ENCODE data around the gene FOXE3.
A peak's percentile ranks its signal among the peaks of the same experiment; 100 is the strongest.

FOXE3 gene

DNA sequence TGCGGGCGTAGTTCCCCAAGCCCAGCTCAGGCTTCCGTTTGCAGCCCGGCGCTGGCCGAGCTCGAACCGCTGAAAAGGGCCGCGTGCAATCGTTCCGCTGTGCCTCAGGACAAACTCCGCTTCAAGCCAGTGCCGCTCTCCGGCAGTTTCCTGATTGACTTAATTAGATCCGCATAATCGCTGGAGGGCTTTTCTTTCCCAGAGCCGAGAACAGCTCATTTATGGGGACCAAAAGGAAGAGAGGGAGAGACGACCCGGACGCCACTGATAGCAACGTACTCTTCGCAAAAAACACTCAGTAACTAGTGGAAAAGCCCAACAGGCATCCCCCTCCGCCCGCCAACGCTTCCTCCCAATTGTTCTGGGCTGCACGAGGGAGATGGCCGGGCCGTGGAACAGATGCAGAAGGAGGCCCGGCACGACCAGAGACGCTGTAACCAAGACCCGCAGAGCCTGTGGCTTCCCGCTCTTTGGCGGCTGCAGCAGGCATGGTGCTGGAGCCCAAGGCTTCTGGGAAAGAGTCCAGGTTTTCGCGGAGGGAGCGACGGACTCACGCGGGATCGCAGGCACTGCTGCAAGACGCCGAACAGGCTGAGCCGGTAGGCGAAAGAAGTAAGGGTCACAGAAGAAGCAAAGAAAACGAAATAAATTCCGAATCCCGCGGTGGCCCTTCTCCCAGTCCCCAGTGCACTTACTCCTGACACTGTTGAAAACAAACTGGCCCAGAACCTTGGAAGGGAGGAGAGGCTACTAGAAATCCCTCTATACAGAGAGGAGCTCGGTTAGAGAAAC lies 18.2 kb downstream of the FOXE3 start:
- FAIRE-seq (no peak), DNase-seq (ENCODE audit: low spot score) (no peak)

- FAIRE-seq (no peak), DNase-seq (ENCODE audit: low spot score) (no peak)
Measured at GRCh38 chr1:47435506-47436303, 19.6 kb downstream of the FOXE3 start.

DNA sequence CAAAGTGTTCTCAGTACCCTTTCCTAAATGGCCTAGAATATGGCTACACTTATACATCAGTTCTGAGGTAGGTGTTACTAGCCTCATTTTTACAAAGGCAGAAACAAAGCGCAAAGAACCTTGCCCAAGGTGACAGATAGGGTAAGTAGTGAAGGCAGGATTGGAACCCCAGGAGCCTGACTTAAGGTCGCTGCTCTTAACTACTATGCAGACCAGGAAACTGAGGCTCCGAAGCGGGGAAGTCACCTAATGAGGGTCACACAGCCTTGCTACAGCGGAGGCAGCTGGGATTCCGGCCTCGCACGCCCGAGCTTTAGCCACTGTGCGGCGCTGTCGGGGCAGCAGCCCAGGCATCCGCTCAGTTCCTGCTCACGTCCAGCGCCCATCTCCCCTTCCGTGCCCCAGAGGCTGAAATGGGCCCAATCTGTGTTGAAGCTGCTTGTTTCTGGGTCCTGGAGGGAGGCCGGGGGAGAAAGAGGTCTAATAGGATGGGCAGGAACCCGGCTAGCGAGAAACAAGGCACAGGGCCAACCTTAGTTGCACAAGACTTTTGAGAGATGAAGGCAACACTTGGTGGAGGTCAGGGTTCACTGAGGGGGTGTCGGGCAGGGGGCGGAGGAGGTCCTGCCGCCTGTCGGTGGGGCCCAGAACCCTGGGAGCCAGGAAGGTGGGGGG lies 20.4 kb downstream of the FOXE3 start:
- DNase-seq (ENCODE audit: low spot score) = peak; percentile 90
- FAIRE-seq = peak; percentile 20

DNA sequence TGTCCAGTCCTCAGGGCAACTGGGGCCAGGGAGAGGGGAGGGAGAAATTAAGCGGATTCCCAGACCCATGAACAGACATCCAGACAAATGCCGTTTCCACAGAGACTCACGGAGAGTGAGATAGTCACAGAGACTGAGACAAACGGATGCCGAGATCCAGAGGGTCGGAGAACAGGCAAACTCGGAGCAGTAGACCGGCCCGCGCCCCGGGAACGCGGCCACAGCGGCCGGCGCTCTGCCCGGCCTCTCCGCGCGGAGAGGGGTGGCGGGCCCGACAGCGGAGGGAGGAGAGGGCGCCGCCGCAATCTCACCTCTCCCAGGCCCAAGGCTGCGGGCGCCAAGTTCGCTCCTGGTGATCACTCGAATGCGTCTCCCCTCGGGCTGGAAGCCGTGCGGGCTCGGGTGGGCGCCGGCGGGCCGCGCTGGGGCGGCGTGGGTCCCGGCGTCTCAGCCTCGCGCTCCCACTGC lies 20.9 kb downstream of the FOXE3 start:
- DNase-seq (ENCODE audit: low spot score) (peak; percentile 33), FAIRE-seq (no peak)

DNA sequence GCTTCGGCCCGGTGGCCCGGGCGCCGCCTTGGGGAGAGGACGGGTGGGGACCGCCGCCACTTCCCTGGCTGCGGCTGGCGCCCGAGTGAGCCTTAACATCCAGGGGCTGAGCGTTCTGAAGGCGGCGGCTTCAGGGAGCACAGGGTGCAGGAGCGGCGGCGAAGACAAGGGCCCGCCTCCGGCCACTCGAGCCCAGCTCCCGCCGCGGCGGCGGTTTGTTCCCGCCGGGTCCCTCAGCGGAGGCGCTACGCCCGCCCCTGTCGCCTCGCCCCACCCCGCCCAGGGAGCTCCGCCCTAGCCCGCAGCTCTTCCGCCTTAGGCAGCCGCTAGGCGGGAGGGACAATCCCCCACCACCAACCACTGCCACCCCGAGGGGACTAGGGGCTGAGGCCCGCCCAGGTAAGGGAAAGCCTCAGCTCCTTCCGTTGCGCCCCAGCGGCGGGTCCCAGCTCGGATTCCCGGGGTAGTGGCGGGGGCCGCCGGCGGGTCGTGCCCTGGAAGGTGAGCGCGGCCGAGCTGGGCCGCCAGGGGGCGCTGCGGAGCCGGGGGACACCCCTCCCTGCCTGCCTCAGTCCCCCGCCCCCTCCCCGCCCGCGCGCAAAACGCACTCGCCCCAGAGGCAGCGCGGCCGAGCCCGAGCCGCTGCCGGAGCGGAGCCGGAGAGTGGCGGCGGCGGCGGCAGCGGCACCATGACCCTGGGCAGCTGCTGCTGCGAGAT lies 21.5 kb downstream of the FOXE3 start, which contains the start of gene FOXD2:
TSS of gene FOXD2 (plus strand) at position 598 of the 718 bp plus-strand sequence. CDS start at position 690, 92 bp downstream.
- peak; percentile 86 for FAIRE-seq
- peak; percentile 95 for DNase-seq (ENCODE audit: low spot score)

- FAIRE-seq (no peak), DNase-seq (ENCODE audit: low spot score) (peak; percentile 35)
Measured at GRCh38 chr1:47438165-47439016, 22.3 kb downstream of the FOXE3 start.

- no peak for DNase-seq (ENCODE audit: low spot score)
- no peak for FAIRE-seq
Measured at GRCh38 chr1:47439017-47439818, 23.1 kb downstream of the FOXE3 start.

DNA sequence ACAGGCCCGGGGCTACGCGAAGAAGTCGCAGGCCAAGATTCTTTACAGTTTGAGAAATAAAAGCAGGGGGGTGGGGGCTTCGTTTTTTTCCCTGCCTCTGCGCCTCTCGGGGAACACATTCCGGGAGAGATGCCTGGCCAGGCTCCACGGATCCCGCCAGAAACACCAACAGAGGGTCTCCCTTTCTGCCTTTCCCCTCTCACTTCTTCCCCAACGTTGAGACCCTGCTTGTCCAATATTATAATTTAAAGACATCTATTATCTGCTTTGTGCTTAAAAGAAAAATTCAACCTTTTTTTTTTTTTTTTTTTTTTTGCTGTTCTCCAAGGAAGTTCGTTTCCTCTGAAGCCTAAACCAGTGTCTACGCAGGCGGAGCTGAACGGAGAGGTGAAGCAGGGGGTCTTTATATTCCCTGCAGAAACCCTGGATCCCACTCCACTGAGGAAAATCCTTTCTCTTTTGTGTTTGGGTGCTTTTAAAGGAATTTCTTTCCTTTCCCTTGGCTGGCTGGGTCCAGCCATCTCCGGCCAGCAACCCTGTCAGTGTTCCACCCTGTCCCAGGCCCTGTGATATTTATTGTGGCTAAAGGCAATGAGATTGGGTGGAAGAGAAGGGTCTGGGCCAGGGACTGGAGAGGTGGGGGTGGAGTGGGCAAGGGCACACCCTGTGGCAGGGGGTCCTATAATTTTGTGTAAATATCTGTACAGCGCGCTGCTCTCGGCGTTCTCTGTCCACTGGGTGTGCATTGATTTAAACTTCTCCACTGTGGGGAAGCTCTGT lies 23.9 kb downstream of the FOXE3 start:
- no peak for FAIRE-seq
- DNase-seq (ENCODE audit: low spot score) = no peak

DNA sequence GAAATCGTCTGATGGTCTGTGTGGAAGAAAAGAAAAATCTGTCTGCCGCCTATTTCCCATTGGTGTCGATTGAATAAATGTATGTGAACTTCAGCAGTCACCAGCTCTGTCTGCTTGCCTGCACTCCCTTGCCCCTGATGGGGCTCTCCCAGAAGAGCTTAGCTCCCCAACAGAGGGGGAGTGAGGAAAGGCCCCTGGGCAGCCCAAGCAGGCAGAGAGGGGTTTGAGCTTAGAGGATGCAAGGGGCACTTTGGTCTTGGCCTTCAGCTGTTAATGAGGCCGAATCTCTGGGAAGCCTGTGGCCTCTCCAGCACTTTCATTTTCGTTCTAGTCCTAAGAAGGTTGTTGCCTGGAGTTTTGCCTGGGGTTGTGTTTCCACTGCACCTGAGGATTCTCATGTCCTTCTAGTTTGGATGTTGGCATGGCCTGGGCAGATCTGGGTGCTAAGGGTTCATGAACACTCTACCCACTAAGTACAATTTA lies 24.6 kb downstream of the FOXE3 start:
- FAIRE-seq = no peak
- no peak for DNase-seq (ENCODE audit: low spot score)

DNA sequence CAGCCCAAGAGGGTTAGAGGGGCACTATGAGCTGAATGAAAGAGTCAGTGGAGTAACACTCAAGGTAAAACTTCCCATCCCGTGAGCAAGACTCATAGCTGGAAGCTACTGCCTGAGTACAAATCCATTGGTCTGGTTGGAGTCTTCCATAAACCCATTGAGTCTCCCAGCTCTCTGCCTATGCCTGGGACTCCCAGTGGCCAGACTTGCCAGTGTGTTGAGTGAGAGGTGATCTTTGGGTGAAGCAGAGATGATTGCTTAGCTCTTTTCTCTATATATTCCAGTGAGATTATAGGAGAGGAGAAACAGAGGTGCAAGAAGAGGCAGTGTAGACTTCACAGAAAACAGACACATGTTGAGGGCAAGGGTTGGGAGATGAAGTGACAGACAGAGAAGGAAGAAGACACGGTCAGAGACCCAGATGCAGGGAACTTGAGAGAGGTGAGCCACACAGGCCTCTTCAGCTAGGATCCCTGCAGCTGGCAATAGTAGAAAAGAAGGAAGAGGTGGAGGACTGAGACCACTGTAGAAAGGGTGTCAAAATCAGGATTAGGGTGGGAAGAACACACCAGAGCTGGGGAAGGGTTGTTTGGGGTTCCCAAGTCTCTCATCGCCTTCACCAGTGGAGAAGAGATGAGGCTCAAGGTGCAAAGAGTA lies 25.5 kb downstream of the FOXE3 start:
- DNase-seq (ENCODE audit: low spot score) = no peak
- no peak for FAIRE-seq

DNA sequence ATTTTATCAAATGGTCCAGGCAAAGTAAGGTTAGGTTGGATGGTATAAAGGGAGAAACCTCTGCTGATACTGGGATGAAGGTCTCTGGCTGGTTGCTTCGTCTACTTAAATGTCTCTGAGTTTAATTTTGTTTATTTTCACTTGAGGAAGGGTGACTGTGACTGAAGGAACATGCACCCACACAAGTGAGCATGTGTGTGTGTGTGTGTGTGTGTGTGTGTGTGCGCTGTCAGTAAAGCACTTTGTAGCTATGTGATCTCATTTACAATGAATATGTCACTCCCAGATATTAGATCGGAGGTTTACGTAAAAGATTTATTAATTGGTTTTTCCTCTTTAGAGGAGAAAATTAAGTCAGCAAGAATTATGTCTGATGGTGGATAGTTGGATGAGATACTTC lies 26.1 kb downstream of the FOXE3 start:
- DNase-seq (ENCODE audit: low spot score) (no peak), FAIRE-seq (no peak)

- FAIRE-seq = no peak
- DNase-seq (ENCODE audit: low spot score) = no peak
Measured at GRCh38 chr1:47442842-47443529, 26.9 kb downstream of the FOXE3 start.

- no peak for FAIRE-seq
- no peak for DNase-seq (ENCODE audit: low spot score)
Measured at GRCh38 chr1:47443530-47444296, 27.6 kb downstream of the FOXE3 start.

GRCh38 chr1:47444297-47444561 lies 28.1 kb downstream of the FOXE3 start:
- FAIRE-seq = no peak
- DNase-seq (ENCODE audit: low spot score) = no peak

- FAIRE-seq (no peak), DNase-seq (ENCODE audit: low spot score) (no peak)
Measured at GRCh38 chr1:47444562-47445465, 28.7 kb downstream of the FOXE3 start.
